NCI-H2171 (cell line): ENCODE measurements around the gene GMCL2.

Source experiments
- DNase-seq: peaks from one replicate; lab custom pipeline; 2025; lab: John Stamatoyannopoulos, UW

Gene GMCL2

GRCh38 chr5:178177569-178177968 lies 9.6 kb downstream of the GMCL2 start:
- no peak for DNase-seq

- no peak for DNase-seq
These were observed 10.4 kb downstream of the GMCL2 start for GRCh38 chr5:178176791-178177190.

- no peak for DNase-seq
These were observed 12.7 kb downstream of the GMCL2 start for GRCh38 chr5:178174456-178174855.

- no peak for DNase-seq
These were observed 16.7 kb downstream of the GMCL2 start for GRCh38 chr5:178170455-178170854.

GRCh38 chr5:178165581-178165980 lies 21.6 kb downstream of the GMCL2 start:
- DNase-seq: no peak

- DNase-seq: peak; percentile 52
These were observed 23.1 kb downstream of the GMCL2 start for GRCh38 chr5:178163772-178164735.

GRCh38 chr5:178162481-178162880 lies 24.7 kb downstream of the GMCL2 start:
- no peak for DNase-seq

- DNase-seq: no peak
These were observed 27.0 kb downstream of the GMCL2 start for GRCh38 chr5:178160176-178160575.

GRCh38 chr5:178155065-178155464 lies 32.1 kb downstream of the GMCL2 start:
- DNase-seq: no peak

GRCh38 chr5:178153530-178154340 lies 33.4 kb downstream of the GMCL2 start, which contains the start of gene NHP2:
TSS of gene NHP2 (minus strand) at chr5:178153885. CDS start at chr5:178153817, 68 bp downstream.
- peak; percentile 89 for DNase-seq

- DNase-seq: no peak
These were observed 34.4 kb downstream of the GMCL2 start for GRCh38 chr5:178152491-178153444.

GRCh38 chr5:178150977-178151734 lies 36.0 kb downstream of the GMCL2 start:
- no peak for DNase-seq

GRCh38 chr5:178149199-178149932 lies 37.8 kb downstream of the GMCL2 start:
- DNase-seq: no peak

GRCh38 chr5:178147406-178147805 lies 39.8 kb downstream of the GMCL2 start:
- no peak for DNase-seq

- DNase-seq: no peak
These were observed 41.0 kb downstream of the GMCL2 start for GRCh38 chr5:178145965-178146820.

GRCh38 chr5:178143901-178144300 lies 43.3 kb downstream of the GMCL2 start:
- no peak for DNase-seq

GRCh38 chr5:178143246-178143645 lies 43.9 kb downstream of the GMCL2 start:
- DNase-seq: no peak

GRCh38 chr5:178142642-178143041 lies 44.5 kb downstream of the GMCL2 start:
- DNase-seq: no peak

- no peak for DNase-seq
These were observed 45.6 kb downstream of the GMCL2 start for GRCh38 chr5:178141550-178141949.
